HG03039 (cell line): ENCODE measurements around the gene ZCCHC17.

Experiments
- ATAC-seq: cut with Tn5 transposase; IDR thresholded peaks from one replicate; pipeline ENCODE4 v1.9.1; 2021; ENCODE audit warnings: mild to moderate bottlenecking, moderate library complexity; ENCODE audit not compliant: unreplicated experiment

Gene ZCCHC17

GRCh38 chr1:31302709-31303441 lies 6.0 kb downstream of the ZCCHC17 start:
- ATAC-seq: no peak

GRCh38 chr1:31306278-31306677 lies 9.4 kb downstream of the ZCCHC17 start:
- no peak for ATAC-seq

- no peak for ATAC-seq
Measured at GRCh38 chr1:31308036-31308435, 11.2 kb downstream of the ZCCHC17 start.

GRCh38 chr1:31310198-31310597 lies 13.4 kb downstream of the ZCCHC17 start:
- ATAC-seq: no peak

- ATAC-seq: no peak
Measured at GRCh38 chr1:31315902-31316301, 19.1 kb downstream of the ZCCHC17 start.

GRCh38 chr1:31318146-31318545 lies 21.3 kb downstream of the ZCCHC17 start:
- no peak for ATAC-seq

- no peak for ATAC-seq
Measured at GRCh38 chr1:31324093-31324492, 27.3 kb downstream of the ZCCHC17 start.

GRCh38 chr1:31324992-31325391 lies 28.2 kb downstream of the ZCCHC17 start:
- ATAC-seq: no peak

- no peak for ATAC-seq
Measured at GRCh38 chr1:31326461-31326860, 29.6 kb downstream of the ZCCHC17 start.

GRCh38 chr1:31327381-31327780 lies 30.5 kb downstream of the ZCCHC17 start:
- ATAC-seq: no peak

- no peak for ATAC-seq
Measured at GRCh38 chr1:31335007-31335406, 38.2 kb downstream of the ZCCHC17 start.

- ATAC-seq: no peak
Measured at GRCh38 chr1:31336687-31337467, 40.0 kb downstream of the ZCCHC17 start.

- ATAC-seq: no peak
Measured at GRCh38 chr1:31344503-31344902, 47.7 kb downstream of the ZCCHC17 start.

GRCh38 chr1:31345635-31346034 lies 48.8 kb downstream of the ZCCHC17 start:
- ATAC-seq: no peak

- no peak for ATAC-seq
Measured at GRCh38 chr1:31346785-31347184, 50.0 kb downstream of the ZCCHC17 start.

- no peak for ATAC-seq
Measured at GRCh38 chr1:31348449-31348848, 51.6 kb downstream of the ZCCHC17 start.

- no peak for ATAC-seq
Measured at GRCh38 chr1:31354283-31354682, 57.5 kb downstream of the ZCCHC17 start.

GRCh38 chr1:31356427-31356826 lies 59.6 kb downstream of the ZCCHC17 start:
- no peak for ATAC-seq

GRCh38 chr1:31361607-31362006 lies 64.8 kb downstream of the ZCCHC17 start:
- no peak for ATAC-seq

- no peak for ATAC-seq
Measured at GRCh38 chr1:31362032-31362431, 65.2 kb downstream of the ZCCHC17 start.

- no peak for ATAC-seq
Measured at GRCh38 chr1:31364561-31365250, 67.9 kb downstream of the ZCCHC17 start.

GRCh38 chr1:31366796-31367195 lies 70.0 kb downstream of the ZCCHC17 start:
- ATAC-seq: no peak
